Hepatocyte (in vitro differentiated cells): ENCODE data around the gene FYN. TPM values are rescaled to one million over a fixed set of nuclear protein-coding genes. Genes with fewer than 3 reads are reported as not detected.

Source experiments
- DNase-seq: peaks from one replicate; pipeline ENCODE4 v3.0.0-alpha.2; 2016; ENCODE audit warnings: low spot score
- H2AFZ ChIP-seq: fragments of 200-600 bp; sonication (generic); 2 replicates; pipeline ENCODE4 v1.6.0; 2016; ENCODE audit warnings: antibody characterized with exemption, mild to moderate bottlenecking
- H3K27ac ChIP-seq: fragments of 200-600 bp; sonication (generic); 2 replicates; pipeline ENCODE4 v1.5.1; 2016; ENCODE audit warnings: mild to moderate bottlenecking
- H3K27me3 ChIP-seq: fragments of 200-600 bp; sonication (generic); 2 replicates; pipeline ENCODE4 v1.6.1; 2016
- H3K36me3 ChIP-seq: fragments of 200-600 bp; sonication (generic); replicated peaks from 2 replicates; pipeline ENCODE4 v1.5.1; 2016; ENCODE audit warnings: low read depth; ENCODE audit not compliant: insufficient read depth
- H3K4me1 ChIP-seq: fragments of 200-600 bp; sonication (generic); 2 replicates; pipeline ENCODE4 v1.5.1; 2016; ENCODE audit warnings: mild to moderate bottlenecking, moderate library complexity; ENCODE audit not compliant: insufficient read depth
- H3K4me2 ChIP-seq: fragments of 200-600 bp; sonication (generic); 2 replicates; pipeline ENCODE4 v1.6.0; 2016
- H3K4me3 ChIP-seq: fragments of 200-600 bp; sonication (generic); 2 replicates; pipeline ENCODE4 v1.5.1; 2016; ENCODE audit warnings: mild to moderate bottlenecking
- H3K79me2 ChIP-seq: fragments of 200-600 bp; sonication (generic); 2 replicates; pipeline ENCODE4 v1.6.0; 2017; ENCODE audit warnings: mild to moderate bottlenecking
- H3K9me2 ChIP-seq: fragments of 200-600 bp; sonication (generic); replicated peaks from 2 replicates; pipeline ENCODE4 v1.6.0; 2017; ENCODE audit warnings: mild to moderate bottlenecking; ENCODE audit not compliant: insufficient read depth
- H3K9me3 ChIP-seq: fragments of 200-600 bp; sonication (generic); 2 replicates; pipeline ENCODE4 v1.5.1; 2016; ENCODE audit warnings: low read depth, mild to moderate bottlenecking
- H4K20me1 ChIP-seq: fragments of 200-600 bp; sonication (generic); 2 replicates; pipeline ENCODE4 v1.6.0; 2016; ENCODE audit warnings: mild to moderate bottlenecking; ENCODE audit not compliant: insufficient read depth, poor library complexity, severe bottlenecking
- CTCF ChIP-seq: fragments of 200-600 bp; sonication (generic); IDR thresholded peaks from 2 replicates; pipeline ENCODE4 v1.5.1; 2016; ENCODE audit warnings: antibody characterized with exemption, mild to moderate bottlenecking; ENCODE audit not compliant: poor library complexity
- EZH2 ChIP-seq: fragments of 200-600 bp; sonication (generic); IDR thresholded peaks from 2 replicates; pipeline ENCODE4 v1.6.1; 2016; ENCODE audit warnings: antibody characterized with exemption, mild to moderate bottlenecking, borderline replicate concordance
- EZH2phosphoT487 ChIP-seq: fragments of 200-600 bp; sonication (generic); IDR thresholded peaks from one replicate; pipeline ENCODE4 v1.6.1; 2018; ENCODE audit warnings: antibody characterized with exemption, mild to moderate bottlenecking, low read depth, moderate library complexity; ENCODE audit not compliant: unreplicated experiment, severe bottlenecking
- WGBS: methylation state at CpG from one replicate; pipeline ENCODE4 v1.1.6; 2016; ENCODE audit warnings: low lambda C conversion rate; ENCODE audit errors: missing lambda C conversion rate; 5-methylcytosine and 5-hydroxymethylcytosine counted together
- polyA plus RNA-seq: library from polyadenylated mRNA; unstranded; fragments of >200 nt; fragmentation: Nextera tagmentation; extraction: Ambion mirVana; gene quantifications from 2 replicates; pipeline ENCODE4 v1.2.1, GENCODE V29; 2016
- total RNA-seq: library from RNA; depleted of rRNA; stranded (reverse); fragments of >200 nt; gene quantifications from 2 replicates; pipeline ENCODE4 v1.2.3, GENCODE V29; 2014

Gene FYN
- total and polyA plus RNA-seq, 2 experiments from 2014 or later = 40.0 to 70.1 TPM

GRCh38 chr6:111740506-111740905, 132.7 kb downstream of the FYN start:
- TF ChIP-seq CTCF (no peak), EZH2 (no peak), EZH2phosphoT487 (no peak)
- Histone ChIP-seq H3K79me2 (no peaks in the 10 kb centered on the region), H4K20me1 (peaks cover under 1% of the 10 kb centered on the region), H3K4me2 (no peak overlapping the region), H2AFZ (no peak overlapping the region), H3K9me2 (no peaks in the 10 kb centered on the region), H3K27ac (no peak overlapping the region), H3K4me1 (no peaks in the 10 kb centered on the region), H3K4me3 (no peak overlapping the region), H3K27me3 (no peaks in the 10 kb centered on the region), H3K9me3 (no peaks in the 10 kb centered on the region), H3K36me3 (no peaks in the 10 kb centered on the region)
- DNase-seq = no peak
- WGBS = 94% methylated on average over 1 of the region's 1 CpG

GRCh38 chr6:111739257-111739696, 134.0 kb downstream of the FYN start:
- no peaks in the 10 kb centered on the region for H3K9me3 ChIP-seq
- WGBS = 90% methylated on average over 4 of the region's 4 CpGs
- DNase-seq = no peak
- H2AFZ ChIP-seq = no peak overlapping the region
- no peak overlapping the region for H3K4me2 ChIP-seq
- no peaks in the 10 kb centered on the region for H3K36me3 ChIP-seq
- H3K27ac ChIP-seq = no peak overlapping the region
- no peaks in the 10 kb centered on the region for H3K4me1 ChIP-seq
- no peaks in the 10 kb centered on the region for H3K9me2 ChIP-seq
- H3K27me3 ChIP-seq = no peaks in the 10 kb centered on the region
- no peaks in the 10 kb centered on the region for H4K20me1 ChIP-seq
- no peaks in the 10 kb centered on the region for H3K79me2 ChIP-seq
- no peak overlapping the region for H3K4me3 ChIP-seq
- TF ChIP-seq EZH2 (no peak), CTCF (no peak), EZH2phosphoT487 (no peak)

DNA sequence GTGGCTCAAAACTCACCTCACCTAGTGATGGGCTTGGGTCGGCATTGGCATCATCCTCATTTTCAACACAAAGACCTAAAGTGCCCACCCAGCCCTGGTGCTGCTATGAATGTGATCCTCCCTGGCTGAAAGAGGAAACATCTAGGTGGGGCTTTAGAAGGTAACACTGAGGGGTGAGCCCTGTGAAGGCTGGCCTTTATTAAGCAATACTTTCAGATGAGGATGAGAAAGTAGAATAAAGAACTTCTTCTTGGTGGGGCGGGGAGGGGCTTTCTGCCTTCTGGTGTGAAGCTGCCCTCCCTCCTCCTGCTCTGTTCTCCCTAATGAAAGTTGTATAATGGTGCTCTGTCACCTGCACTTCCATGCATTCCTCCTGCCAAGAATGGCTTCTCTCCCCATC, 134.6 kb downstream of the FYN start:
- no peak for DNase-seq
- Histone ChIP-seq H4K20me1 (no peaks in the 10 kb centered on the region), H3K79me2 (no peaks in the 10 kb centered on the region), H3K9me2 (no peaks in the 10 kb centered on the region), H3K27me3 (no peaks in the 10 kb centered on the region), H2AFZ (no peak overlapping the region), H3K4me3 (no peak overlapping the region), H3K27ac (no peak overlapping the region), H3K36me3 (no peaks in the 10 kb centered on the region), H3K9me3 (no peaks in the 10 kb centered on the region), H3K4me1 (no peaks in the 10 kb centered on the region), H3K4me2 (no peak overlapping the region)
- WGBS = 100% methylated on average over 2 of the region's 2 CpGs
- TF ChIP-seq EZH2 (no peak), CTCF (no peak), EZH2phosphoT487 (no peak)

- H3K4me1 ChIP-seq = no peaks in the 10 kb centered on the region
- no peak overlapping the region for H3K4me3 ChIP-seq
- no peak for DNase-seq
- H2AFZ ChIP-seq = no peak overlapping the region
- H3K79me2 ChIP-seq = no peaks in the 10 kb centered on the region
- no peaks in the 10 kb centered on the region for H3K9me2 ChIP-seq
- WGBS = 98% methylated on average over 3 of the region's 3 CpGs
- TF ChIP-seq CTCF = no peak
- TF ChIP-seq EZH2phosphoT487 = no peak
- H3K27ac ChIP-seq = no peak overlapping the region
- no peaks in the 10 kb centered on the region for H3K36me3 ChIP-seq
- no peaks in the 10 kb centered on the region for H3K9me3 ChIP-seq
- no peak overlapping the region for H3K4me2 ChIP-seq
- H3K27me3 ChIP-seq = no peaks in the 10 kb centered on the region
- H4K20me1 ChIP-seq = no peaks in the 10 kb centered on the region
These were observed 135.1 kb downstream of the FYN start for GRCh38 chr6:111738156-111738555.
